ENCODE measurements around the gene STRN. TPM values are rescaled to one million over a fixed set of nuclear protein-coding genes. Genes with fewer than 3 reads are reported as not detected.

STRN gene
- total and polyA plus RNA-seq, 2 of the 13 experiments (the other 11 are each of a cell fraction or from before 2014, with no cell fraction given): 10.4 to 19.3 TPM

GRCh38 chr2:36823862-36824261 is 142.5 kb downstream of the STRN start:
- no peaks in the 10 kb centered on the region for H3K9me3 ChIP-seq (ENCODE audit: low read length)
- no peaks in the 10 kb centered on the region for H4K20me1 ChIP-seq (ENCODE audit: insufficient read depth, low read length)
- no peak overlapping the region for H2AFZ ChIP-seq (ENCODE audit: low read length)
- ATAC-seq (no peak), FAIRE-seq (no peak), DNase-seq (ENCODE audit: low spot score) (no peak)
- intact Hi-C loops (cut with micrococcal nuclease; ENCODE audit: unreplicated experiment) (loop anchor here (5.0 kb wide), 1 partner anchor 93 kb away; no protein-coding TSS in a partner anchor), in situ Hi-C loops (cut with HindIII; ENCODE audit: extremely low pct_ligation_motif_present, low pct_unique_long_range_greater_than_20kb) (no loop called here)
- no TSS peak for BruUV-seq (replicated peaks)
- no peak overlapping the region for H3K9ac ChIP-seq (ENCODE audit: insufficient read depth, low read depth, low read length)
- H3K36me3 ChIP-seq (replicated peaks in 1 of 2; ENCODE audit: control insufficient read depth in 1 of 2, insufficient read depth in 2 of 2, low read length in 2 of 2): no peaks in the 10 kb centered on the region
- no peak overlapping the region for H3K27ac ChIP-seq (ENCODE audit: extremely low read length, insufficient read depth, low read length)
- H3K4me3 ChIP-seq (replicated peaks in 1 of 3; ENCODE audit: insufficient read depth in 1 of 3, low read depth in 2 of 3, low read length in 3 of 3): no peak overlapping the region
- 59% methylated on average over 10 of the region's 10 CpGs for WGBS (ENCODE audit: low lambda C conversion rate)
- ChIA-PET CTCF (ENCODE audit: low intra/inter-chr PET ratio, low total read pairs) (no interaction called here), POLR2A (no interaction called here)
- no peaks in the 10 kb centered on the region for H3K79me2 ChIP-seq (ENCODE audit: insufficient read depth, low read length)
- H3K4me1 ChIP-seq (ENCODE audit: insufficient read depth, low read length): peaks cover 34% of the 10 kb centered on the region
- no peak overlapping the region for H3K4me2 ChIP-seq (ENCODE audit: low read depth, low read length)
- H3K27me3 ChIP-seq (ENCODE audit: control insufficient read depth in 1 of 2, insufficient read depth in 2 of 2, low read length in 2 of 2): peaks cover 0 to 3% of the 10 kb centered on the region in 2 experiments; a peak in 1 of 5 replicates
- TF ChIP-seq SMYD3 (CRISPR knock-in tag; IDR thresholded peaks at IDR 0.05): no peak
- TF ChIP-seq HMGXB3 (CRISPR knock-in tag; IDR thresholded peaks at IDR 0.05; ENCODE audit: borderline replicate concordance): no peak
- no peak for TF ChIP-seq KLF9 (CRISPR knock-in tag; IDR thresholded peaks at IDR 0.05; ENCODE audit: low read depth)
- no peak for TF ChIP-seq ZMYM3 (CRISPR knock-in tag; IDR thresholded peaks at IDR 0.05)
- no peak for TF ChIP-seq ZNF460 (CRISPR knock-in tag; IDR thresholded peaks at IDR 0.05; ENCODE audit: borderline replicate concordance)
- no peak for TF ChIP-seq NFIB (CRISPR knock-in tag; IDR thresholded peaks at IDR 0.05; ENCODE audit: borderline replicate concordance)
- TF ChIP-seq NCOR1 (IDR thresholded peaks at IDR 0.05; ENCODE audit: borderline replicate concordance, low read length): no peak
- no peak for TF ChIP-seq DDIT3 (CRISPR knock-in tag; IDR thresholded peaks at IDR 0.05)
- no peak for TF ChIP-seq GZF1 (CRISPR knock-in tag; IDR thresholded peaks at IDR 0.05)
- TF ChIP-seq ZNF570 (CRISPR knock-in tag; IDR thresholded peaks at IDR 0.05; ENCODE audit: borderline replicate concordance): no peak
- TF ChIP-seq PITX1 (CRISPR knock-in tag; IDR thresholded peaks at IDR 0.05): no peak
- TF ChIP-seq ZNF362 (CRISPR knock-in tag; IDR thresholded peaks at IDR 0.05; ENCODE audit: borderline replicate concordance): no peak
- TF ChIP-seq, protein P1, sequence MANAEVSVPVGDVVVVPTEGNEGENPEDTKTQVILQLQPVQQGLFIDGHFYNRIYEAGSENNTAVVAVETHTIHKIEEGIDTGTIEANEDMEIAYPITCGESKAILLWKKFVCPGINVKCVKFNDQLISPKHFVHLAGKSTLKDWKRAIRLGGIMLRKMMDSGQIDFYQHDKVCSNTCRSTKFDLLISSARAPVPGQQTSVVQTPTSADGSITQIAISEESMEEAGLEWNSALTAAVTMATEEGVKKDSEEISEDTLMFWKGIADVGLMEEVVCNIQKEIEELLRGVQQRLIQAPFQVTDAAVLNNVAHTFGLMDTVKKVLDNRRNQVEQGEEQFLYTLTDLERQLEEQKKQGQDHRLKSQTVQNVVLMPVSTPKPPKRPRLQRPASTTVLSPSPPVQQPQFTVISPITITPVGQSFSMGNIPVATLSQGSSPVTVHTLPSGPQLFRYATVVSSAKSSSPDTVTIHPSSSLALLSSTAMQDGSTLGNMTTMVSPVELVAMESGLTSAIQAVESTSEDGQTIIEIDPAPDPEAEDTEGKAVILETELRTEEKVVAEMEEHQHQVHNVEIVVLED (CRISPR knock-in tag; IDR thresholded peaks at IDR 0.05; ENCODE audit: borderline replicate concordance): no peak
- no peak for TF ChIP-seq ZNF282 (IDR thresholded peaks at IDR 0.05; ENCODE audit: partially characterized antibody)
- TF ChIP-seq CSRNP1 (CRISPR knock-in tag; IDR thresholded peaks at IDR 0.05): no peak
- TF ChIP-seq ZNF260 (CRISPR knock-in tag; IDR thresholded peaks at IDR 0.05; ENCODE audit: borderline replicate concordance, low read depth): no peak
